KMS-11 (cell line): ENCODE results near the gene TOLLIP.

Experiments used
- H2AFZ ChIP-seq: fragments of 200-600 bp; sonication (generic); 2 replicates; pipeline ENCODE4 v1.6.1; 2016; ENCODE audit warnings: antibody characterized with exemption, mixed run types, low read depth
- H3K27ac ChIP-seq: fragments of 200-600 bp; sonication (generic); 2 replicates; pipeline ENCODE4 v1.6.1; 2016; ENCODE audit warnings: mild to moderate bottlenecking, mixed run types
- H3K27me3 ChIP-seq: fragments of 200-600 bp; sonication (generic); 2 replicates; pipeline ENCODE4 v1.6.1; 2017; ENCODE audit warnings: mild to moderate bottlenecking, low read depth, mixed run types, moderate library complexity; ENCODE audit not compliant: insufficient read depth
- H3K36me3 ChIP-seq: fragments of 200-600 bp; sonication (generic); 2 replicates; pipeline ENCODE4 v1.6.1; 2017; ENCODE audit warnings: mild to moderate bottlenecking, mixed run types; ENCODE audit not compliant: insufficient read depth
- H3K4me1 ChIP-seq: fragments of 200-600 bp; sonication (generic); 2 replicates; pipeline ENCODE4 v1.6.1; 2016; ENCODE audit warnings: mild to moderate bottlenecking, low read depth, mixed run types; ENCODE audit not compliant: poor library complexity, severe bottlenecking
- H3K4me2 ChIP-seq: fragments of 200-600 bp; sonication (generic); 2 replicates; pipeline ENCODE4 v1.7.0; 2016; ENCODE audit warnings: mild to moderate bottlenecking, mixed run types
- H3K4me3 ChIP-seq: fragments of 200-600 bp; sonication (generic); IDR thresholded peaks from 2 replicates; pipeline ENCODE4 v1.6.1; 2017; ENCODE audit warnings: low read depth, low read length, mixed read lengths; ENCODE audit not compliant: insufficient read depth
- H3K79me2 ChIP-seq: fragments of 200-600 bp; sonication (generic); 2 replicates; pipeline ENCODE4 v1.6.1; 2016; ENCODE audit warnings: low read depth, mixed run types; ENCODE audit not compliant: insufficient read depth
- H3K9ac ChIP-seq: fragments of 200-600 bp; sonication (generic); 2 replicates; pipeline ENCODE4 v1.6.1; 2016; ENCODE audit warnings: mild to moderate bottlenecking, mixed run types
- H4K20me1 ChIP-seq: fragments of 200-600 bp; sonication (generic); 2 replicates; pipeline ENCODE4 v1.6.1; 2016; ENCODE audit warnings: mild to moderate bottlenecking, mixed run types; ENCODE audit not compliant: insufficient read depth
- CTCF ChIP-seq: fragments of 200-600 bp; sonication (generic); conservative IDR thresholded peaks from 2 replicates; pipeline ENCODE4 v1.6.1; 2017; ENCODE audit warnings: low read depth, mild to moderate bottlenecking, antibody characterized with exemption, low read length, moderate library complexity, mixed read lengths

The TOLLIP gene

GRCh38 chr11:1232021-1232882 lies 77.2 kb downstream of the TOLLIP start:
- H3K27me3 ChIP-seq: peaks cover 61% of the 10 kb centered on the region
- no peaks in the 10 kb centered on the region for H3K79me2 ChIP-seq
- H3K4me3 ChIP-seq: no peak overlapping the region
- H3K4me1 ChIP-seq: no peaks in the 10 kb centered on the region
- H3K27ac ChIP-seq: no peak overlapping the region
- H3K4me2 ChIP-seq: no peak overlapping the region
- no peaks in the 10 kb centered on the region for H4K20me1 ChIP-seq
- no peaks in the 10 kb centered on the region for H3K36me3 ChIP-seq
- no peak for TF ChIP-seq CTCF
- no peak overlapping the region for H2AFZ ChIP-seq
- no peak overlapping the region for H3K9ac ChIP-seq

GRCh38 chr11:1231396-1232020 lies 77.9 kb downstream of the TOLLIP start:
- no peaks in the 10 kb centered on the region for H3K4me1 ChIP-seq
- H3K9ac ChIP-seq: no peak overlapping the region
- H3K36me3 ChIP-seq: no peaks in the 10 kb centered on the region
- no peak overlapping the region for H3K4me2 ChIP-seq
- no peak for TF ChIP-seq CTCF
- no peaks in the 10 kb centered on the region for H3K79me2 ChIP-seq
- no peak overlapping the region for H3K27ac ChIP-seq
- no peaks in the 10 kb centered on the region for H4K20me1 ChIP-seq
- no peak overlapping the region for H2AFZ ChIP-seq
- no peak overlapping the region for H3K4me3 ChIP-seq
- peaks cover 58% of the 10 kb centered on the region for H3K27me3 ChIP-seq

- Histone ChIP-seq H3K36me3 (no peaks in the 10 kb centered on the region), H3K79me2 (no peaks in the 10 kb centered on the region), H3K4me3 (no peak overlapping the region), H3K27ac (no peak overlapping the region), H3K4me1 (no peaks in the 10 kb centered on the region), H2AFZ (no peak overlapping the region), H3K27me3 (peaks cover 52% of the 10 kb centered on the region), H3K9ac (no peak overlapping the region), H3K4me2 (no peak overlapping the region), H4K20me1 (no peaks in the 10 kb centered on the region)
- TF ChIP-seq CTCF: no peak
Measured at GRCh38 chr11:1230456-1231395, 78.7 kb downstream of the TOLLIP start.

GRCh38 chr11:1230121-1230455 lies 79.3 kb downstream of the TOLLIP start:
- Histone ChIP-seq H3K4me2 (no peak overlapping the region), H4K20me1 (no peaks in the 10 kb centered on the region), H3K79me2 (no peaks in the 10 kb centered on the region), H3K27ac (no peak overlapping the region), H3K4me1 (no peaks in the 10 kb centered on the region), H2AFZ (no peak overlapping the region), H3K36me3 (no peaks in the 10 kb centered on the region), H3K27me3 (peaks cover 50% of the 10 kb centered on the region), H3K4me3 (no peak overlapping the region), H3K9ac (no peak overlapping the region)
- TF ChIP-seq CTCF: no peak
